BJ (cell line): ENCODE data around the gene STH. TPM values are rescaled to one million over a fixed set of nuclear protein-coding genes. Genes with fewer than 3 reads are reported as not detected.

Source experiments
- CTCF ChIA-PET: fragments of 350-600 bp; formaldehyde crosslinking; extraction: SDS; loops from one replicate; lab custom pipeline; 2021; ENCODE audit warnings: antibody characterized with exemption, inconsistent platforms; lab: Yijun Ruan, JAX
- POLR2A ChIA-PET: fragments of 300-600 bp; sonication (Branson Sonifier 250); formaldehyde crosslinking; extraction: SDS; loops from one replicate; lab custom pipeline; 2021; ENCODE audit warnings: antibody characterized with exemption; lab: Charles Lee
- DNase-seq: peaks from one replicate; pipeline ENCODE4 v3.0.0-alpha.2; 2011; ENCODE audit warnings: low read depth
- H3K27me3 ChIP-seq: 2 replicates; pipeline ENCODE4 v1.6.0; 2011; ENCODE audit warnings: low read length; ENCODE audit not compliant: control insufficient read depth, insufficient read depth
- H3K36me3 ChIP-seq: 2 replicates; pipeline ENCODE4 v1.5.1; 2011; ENCODE audit warnings: low read length; ENCODE audit not compliant: control insufficient read depth, insufficient read depth
- H3K4me3 ChIP-seq: 2 replicates; pipeline ENCODE4 v1.5.1; 2011; ENCODE audit warnings: low read depth, mild to moderate bottlenecking, control low read depth, low read length
- CTCF ChIP-seq: IDR thresholded peaks from 2 replicates; pipeline ENCODE4 v1.5.1; 2011; ENCODE audit warnings: low read depth, mild to moderate bottlenecking, control low read depth, inconsistent platforms, low read length, moderate library complexity; ENCODE audit not compliant: insufficient read depth
- polyA plus RNA-seq: library from polyadenylated mRNA; depleted of rRNA; stranded (reverse); fragments of >200 nt; gene quantifications from 2 replicates; pipeline ENCODE4 v1.2.3, GENCODE V29; 2011

The STH gene
- polyA plus RNA-seq, 1 experiment: not detected

GRCh38 chr17:46007461-46007965, 8.5 kb downstream of the STH start:
- ChIA-PET POLR2A (no interaction called here), CTCF (interaction anchor here (1.0 kb wide), 1 partner anchor 28 kb away, joined by 5 read pairs; no protein-coding TSS in a partner anchor)
- Histone ChIP-seq H3K36me3 (no peaks in the 10 kb centered on the region), H3K27me3 (no peaks in the 10 kb centered on the region), H3K4me3 (no peak overlapping the region)
- DNase-seq: no peak
- TF ChIP-seq CTCF: no peak

- POLR2A ChIA-PET: no interaction called here
Measured at GRCh38 chr17:46008591-46008990, 9.5 kb downstream of the STH start.

GRCh38 chr17:46009681-46010596, 10.9 kb downstream of the STH start:
- no peak for TF ChIP-seq CTCF
- ChIA-PET CTCF (interaction anchor here (0.7 to 1.4 kb wide), 4 partner anchors 9 to 775 kb away, joined by 3 to 6 read pairs (median 3); no protein-coding TSS in a partner anchor), POLR2A (no interaction called here)
- DNase-seq: no peak
- Histone ChIP-seq H3K27me3 (no peaks in the 10 kb centered on the region), H3K4me3 (no peak overlapping the region), H3K36me3 (no peaks in the 10 kb centered on the region)

More at GRCh38 chr17:46008591-46008990, 9.5 kb downstream of the STH start:
- TF ChIP-seq CTCF: no peak
- no peaks in the 10 kb centered on the region for H3K27me3 ChIP-seq
- H3K4me3 ChIP-seq: no peak overlapping the region
- no peaks in the 10 kb centered on the region for H3K36me3 ChIP-seq
- no peak for DNase-seq
- CTCF ChIA-PET: no interaction called here

- H3K36me3 ChIP-seq: no peaks in the 10 kb centered on the region
- H3K4me3 ChIP-seq: no peak overlapping the region
- no peak for DNase-seq
- H3K27me3 ChIP-seq: no peaks in the 10 kb centered on the region
- ChIA-PET POLR2A (no interaction called here), CTCF (interaction anchor here (0.6 to 3.9 kb wide), 5 partner anchors 9 to 34 kb away, joined by 3 to 20 read pairs (median 3); no protein-coding TSS in a partner anchor)
- no peak for TF ChIP-seq CTCF
Measured at GRCh38 chr17:46010597-46011186, 11.6 kb downstream of the STH start.
